GM12801 (cell line): Measurements from ENCODE around the gene ALK.

ENCODE experiments used
- TF ChIP-seq, protein P1 (sequence below): IDR thresholded peaks from one replicate; pipeline ENCODE4 v1.5.1; 2011; ENCODE audit warnings: control low read depth; ENCODE audit not compliant: insufficient read length; ENCODE audit errors: extremely low read depth

ALK gene

DNA sequence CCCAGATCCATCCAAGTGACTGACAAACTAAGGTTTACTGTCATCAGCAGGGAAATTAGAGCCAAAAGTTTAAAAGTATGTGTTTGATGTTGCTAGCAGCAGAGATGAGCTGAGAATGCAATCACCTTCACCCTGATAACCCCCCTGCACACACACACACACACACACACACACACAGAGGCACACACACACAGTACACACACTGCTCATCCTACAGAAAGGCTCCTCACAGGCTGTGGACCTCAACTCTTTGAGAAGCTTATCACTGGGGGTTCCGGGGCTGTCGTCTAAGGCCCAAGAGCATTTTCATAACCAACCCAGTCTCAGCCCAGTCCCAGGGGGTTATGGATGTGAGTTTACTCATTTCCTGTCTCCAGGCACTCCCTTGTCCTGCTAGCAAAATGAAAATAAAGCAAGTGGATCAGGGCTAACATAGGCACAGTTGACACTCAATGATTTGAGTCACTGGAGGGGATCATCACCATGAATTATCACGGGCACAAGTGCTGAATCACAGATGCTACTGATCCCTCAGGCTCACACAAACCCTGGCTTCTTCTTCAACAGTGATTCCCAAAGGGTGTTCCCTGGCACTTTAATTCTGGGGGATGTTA, 76.6 kb downstream of the ALK start:
- TF ChIP-seq, protein P1, sequence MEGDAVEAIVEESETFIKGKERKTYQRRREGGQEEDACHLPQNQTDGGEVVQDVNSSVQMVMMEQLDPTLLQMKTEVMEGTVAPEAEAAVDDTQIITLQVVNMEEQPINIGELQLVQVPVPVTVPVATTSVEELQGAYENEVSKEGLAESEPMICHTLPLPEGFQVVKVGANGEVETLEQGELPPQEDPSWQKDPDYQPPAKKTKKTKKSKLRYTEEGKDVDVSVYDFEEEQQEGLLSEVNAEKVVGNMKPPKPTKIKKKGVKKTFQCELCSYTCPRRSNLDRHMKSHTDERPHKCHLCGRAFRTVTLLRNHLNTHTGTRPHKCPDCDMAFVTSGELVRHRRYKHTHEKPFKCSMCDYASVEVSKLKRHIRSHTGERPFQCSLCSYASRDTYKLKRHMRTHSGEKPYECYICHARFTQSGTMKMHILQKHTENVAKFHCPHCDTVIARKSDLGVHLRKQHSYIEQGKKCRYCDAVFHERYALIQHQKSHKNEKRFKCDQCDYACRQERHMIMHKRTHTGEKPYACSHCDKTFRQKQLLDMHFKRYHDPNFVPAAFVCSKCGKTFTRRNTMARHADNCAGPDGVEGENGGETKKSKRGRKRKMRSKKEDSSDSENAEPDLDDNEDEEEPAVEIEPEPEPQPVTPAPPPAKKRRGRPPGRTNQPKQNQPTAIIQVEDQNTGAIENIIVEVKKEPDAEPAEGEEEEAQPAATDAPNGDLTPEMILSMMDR, result no peak

GRCh38 chr2:29841386-29842004, 79.9 kb downstream of the ALK start:
- TF ChIP-seq, protein P1, result no peak

- TF ChIP-seq, protein P1, result no peak
Observed at GRCh38 chr2:29839306-29839705, 82.1 kb downstream of the ALK start.

DNA sequence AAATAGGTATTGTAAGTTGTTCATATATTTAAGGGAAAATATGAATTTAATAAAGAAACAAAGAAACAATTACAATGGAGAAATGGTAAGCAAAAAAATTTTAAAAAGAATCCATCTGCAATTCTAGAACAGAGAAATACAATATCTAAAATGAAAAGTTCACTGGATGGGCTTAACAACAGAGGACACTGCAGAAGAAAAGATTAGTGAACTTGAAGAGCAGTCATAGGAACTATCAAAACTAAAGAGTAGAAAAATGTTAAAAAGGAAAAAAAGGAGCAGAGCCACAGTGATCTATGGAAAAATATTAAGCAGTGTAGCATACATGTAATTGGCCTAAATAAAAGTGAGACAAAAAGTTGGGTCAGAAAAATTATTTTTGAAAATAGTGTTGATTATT, 83.5 kb downstream of the ALK start:
- TF ChIP-seq, protein P1, result no peak

DNA sequence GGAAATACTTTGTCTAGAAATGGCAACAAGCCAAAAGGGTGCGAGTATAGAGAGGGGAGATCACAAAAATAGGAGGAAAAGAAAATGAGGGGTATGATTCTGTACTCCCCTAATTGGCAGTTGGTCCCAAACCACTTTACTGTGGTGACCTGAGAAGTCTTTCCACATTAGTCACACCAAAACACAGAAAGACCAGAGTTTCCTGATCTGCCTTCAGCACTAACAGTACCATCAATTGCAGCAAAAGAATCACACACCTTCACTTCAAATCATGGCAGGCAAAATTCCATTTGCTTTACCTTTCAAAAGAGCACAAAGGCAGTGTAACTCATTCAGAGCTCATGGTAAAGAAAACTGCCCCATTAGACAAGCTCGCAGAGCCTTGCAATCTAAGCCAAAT, 86.8 kb downstream of the ALK start:
- TF ChIP-seq, protein P1, result no peak

- TF ChIP-seq, protein P1, result no peak
Observed at GRCh38 chr2:29834036-29834540, 87.3 kb downstream of the ALK start.

- TF ChIP-seq, protein P1, result no peak
Observed at GRCh38 chr2:29831560-29831959, 89.8 kb downstream of the ALK start.
